Glutamatergic neuron (in vitro differentiated cells): ENCODE results near the gene IQCN. TPM values are rescaled to one million over a fixed set of nuclear protein-coding genes. Genes with fewer than 3 reads are reported as not detected.

Source experiments
- DNase-seq: peaks from one replicate; pipeline ENCODE4 v3.0.0; 2022
- H3K27ac Mint-ChIP-seq: one replicate; pipeline ENCODE4 v1.8.0; 2020; ENCODE audit warnings: mild to moderate bottlenecking, mixed read lengths, inconsistent platforms; ENCODE audit not compliant: unreplicated experiment
- H3K27me3 Mint-ChIP-seq: one replicate; pipeline ENCODE4 v1.8.0; 2020; ENCODE audit warnings: mild to moderate bottlenecking, moderate library complexity, mixed read lengths, inconsistent platforms; ENCODE audit not compliant: unreplicated experiment
- H3K36me3 Mint-ChIP-seq: one replicate; pipeline ENCODE4 v1.8.0; 2020; ENCODE audit warnings: mild to moderate bottlenecking, mixed read lengths, inconsistent platforms; ENCODE audit not compliant: unreplicated experiment
- H3K4me1 Mint-ChIP-seq: one replicate; pipeline ENCODE4 v1.8.0; 2020; ENCODE audit warnings: mild to moderate bottlenecking, low read depth, mixed read lengths, inconsistent platforms; ENCODE audit not compliant: unreplicated experiment
- H3K4me3 Mint-ChIP-seq: one replicate; pipeline ENCODE4 v1.8.0; 2020; ENCODE audit warnings: mild to moderate bottlenecking, mixed read lengths, inconsistent platforms; ENCODE audit not compliant: unreplicated experiment
- H3K9me3 Mint-ChIP-seq: one replicate; pipeline ENCODE4 v1.8.0; 2020; ENCODE audit warnings: mild to moderate bottlenecking, moderate library complexity, mixed read lengths, inconsistent platforms; ENCODE audit not compliant: unreplicated experiment
- total RNA-seq: library from RNA; stranded (reverse); fragmentation: NEBNext Ultra II Directional; extraction: Animal tissue kit (Norgen Biotek cat#: 25700); gene quantifications from one replicate; pipeline ENCODE4 v1.2.1, GENCODE V29; 2021; ENCODE audit not compliant: unreplicated experiment
- TF ChIP-seq, protein P1 (sequence below): fragments of 200-600 bp; sonication (generic); IDR thresholded peaks from one replicate; pipeline ENCODE4 v1.5.0; 2021; ENCODE audit not compliant: partially characterized antibody, unreplicated experiment

IQCN gene
- total RNA-seq, 1 donor from 2014 or later = 23.6 TPM

DNA sequence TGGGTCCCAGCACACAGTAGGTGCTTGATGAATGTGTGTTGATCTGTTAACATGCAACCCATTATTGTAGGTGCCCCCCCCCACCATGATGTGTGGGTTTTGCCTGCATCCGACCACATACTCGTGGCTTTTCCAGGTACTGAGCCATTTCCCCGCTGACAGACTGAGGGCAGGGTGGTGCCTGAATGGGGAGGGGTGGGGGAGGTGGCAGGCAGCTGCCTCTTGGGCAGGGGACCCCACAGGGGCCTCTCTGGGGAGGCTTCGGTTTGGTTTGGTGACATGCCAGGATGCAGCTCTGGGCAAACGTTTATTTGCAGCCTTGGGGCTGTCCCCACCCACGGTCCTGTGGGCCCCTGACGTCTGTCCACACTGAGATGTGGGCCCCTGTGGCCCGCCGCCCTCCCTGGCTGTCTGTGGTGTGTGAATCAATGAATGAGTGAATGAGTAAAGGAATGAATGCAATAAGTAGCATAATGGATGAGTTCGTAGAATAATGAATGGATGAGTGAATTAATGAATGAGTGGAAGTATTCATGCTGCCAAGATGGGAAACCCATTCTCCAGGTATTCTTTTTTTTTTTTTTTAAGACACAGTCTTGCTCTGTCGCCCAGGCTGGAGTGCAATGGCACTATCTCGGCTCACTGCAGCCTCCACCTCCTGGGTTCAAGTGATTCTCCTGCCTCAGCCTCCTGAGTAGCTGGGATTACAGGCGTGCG is 16.2 kb upstream of the IQCN start:
- H3K27me3 Mint-ChIP-seq = peaks cover 8% of the 10 kb centered on the region
- H3K9me3 Mint-ChIP-seq = peaks cover 7% of the 10 kb centered on the region
- H3K4me3 Mint-ChIP-seq = peak overlapping the region; percentile 66
- no peak for DNase-seq
- peaks cover 4% of the 10 kb centered on the region for H3K36me3 Mint-ChIP-seq
- TF ChIP-seq, protein P1, sequence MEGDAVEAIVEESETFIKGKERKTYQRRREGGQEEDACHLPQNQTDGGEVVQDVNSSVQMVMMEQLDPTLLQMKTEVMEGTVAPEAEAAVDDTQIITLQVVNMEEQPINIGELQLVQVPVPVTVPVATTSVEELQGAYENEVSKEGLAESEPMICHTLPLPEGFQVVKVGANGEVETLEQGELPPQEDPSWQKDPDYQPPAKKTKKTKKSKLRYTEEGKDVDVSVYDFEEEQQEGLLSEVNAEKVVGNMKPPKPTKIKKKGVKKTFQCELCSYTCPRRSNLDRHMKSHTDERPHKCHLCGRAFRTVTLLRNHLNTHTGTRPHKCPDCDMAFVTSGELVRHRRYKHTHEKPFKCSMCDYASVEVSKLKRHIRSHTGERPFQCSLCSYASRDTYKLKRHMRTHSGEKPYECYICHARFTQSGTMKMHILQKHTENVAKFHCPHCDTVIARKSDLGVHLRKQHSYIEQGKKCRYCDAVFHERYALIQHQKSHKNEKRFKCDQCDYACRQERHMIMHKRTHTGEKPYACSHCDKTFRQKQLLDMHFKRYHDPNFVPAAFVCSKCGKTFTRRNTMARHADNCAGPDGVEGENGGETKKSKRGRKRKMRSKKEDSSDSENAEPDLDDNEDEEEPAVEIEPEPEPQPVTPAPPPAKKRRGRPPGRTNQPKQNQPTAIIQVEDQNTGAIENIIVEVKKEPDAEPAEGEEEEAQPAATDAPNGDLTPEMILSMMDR = no peak
- peaks cover 13% of the 10 kb centered on the region for H3K4me1 Mint-ChIP-seq
- peak overlapping the region; percentile 33 for H3K27ac Mint-ChIP-seq

DNA sequence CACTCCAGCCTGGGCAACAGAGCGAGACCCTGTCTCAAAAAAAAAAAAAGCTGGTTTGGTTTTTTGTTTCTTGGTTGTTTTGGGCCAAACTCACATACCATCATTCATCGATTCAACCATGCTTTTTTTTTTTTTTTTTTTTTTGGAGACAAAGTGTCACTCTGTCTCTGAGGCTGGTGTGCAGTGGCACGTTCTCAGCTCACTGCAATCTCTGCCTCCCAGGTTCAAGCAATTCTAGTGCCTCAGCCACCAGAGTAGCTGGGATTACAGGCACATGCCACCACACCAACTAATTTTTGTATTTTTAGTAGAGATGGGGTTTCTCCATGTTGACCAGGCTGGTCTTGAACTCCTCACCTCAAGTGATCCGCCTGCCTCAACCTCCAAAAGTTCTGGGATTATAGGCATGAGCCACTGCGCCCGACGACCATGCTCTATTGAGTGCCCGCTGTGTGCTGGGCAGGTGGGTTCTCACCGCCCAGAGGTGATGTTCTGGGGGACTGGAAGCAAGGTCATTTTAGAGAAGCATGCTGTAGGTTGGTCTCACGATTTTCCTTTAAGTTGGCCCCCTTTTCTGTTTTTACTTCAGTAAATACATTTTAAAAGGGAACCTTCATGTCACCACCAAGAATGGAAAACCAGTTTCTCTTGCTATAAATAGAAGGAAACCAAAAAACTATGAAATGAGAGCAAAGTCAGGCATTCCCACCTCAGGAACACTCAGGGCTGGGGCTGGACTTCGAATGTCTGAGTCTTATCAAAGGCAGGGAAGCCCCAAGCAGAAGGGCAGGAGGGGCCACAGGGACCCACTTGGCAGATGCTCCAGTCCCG is 15.4 kb upstream of the IQCN start:
- no peak for DNase-seq
- peaks cover 7% of the 10 kb centered on the region for H3K9me3 Mint-ChIP-seq
- no peak overlapping the region for H3K4me3 Mint-ChIP-seq
- TF ChIP-seq, protein P1 = no peak
- H3K27me3 Mint-ChIP-seq = peaks cover 6% of the 10 kb centered on the region
- no peak overlapping the region for H3K27ac Mint-ChIP-seq
- peaks cover 13% of the 10 kb centered on the region for H3K4me1 Mint-ChIP-seq
- peaks cover 4% of the 10 kb centered on the region for H3K36me3 Mint-ChIP-seq

DNA sequence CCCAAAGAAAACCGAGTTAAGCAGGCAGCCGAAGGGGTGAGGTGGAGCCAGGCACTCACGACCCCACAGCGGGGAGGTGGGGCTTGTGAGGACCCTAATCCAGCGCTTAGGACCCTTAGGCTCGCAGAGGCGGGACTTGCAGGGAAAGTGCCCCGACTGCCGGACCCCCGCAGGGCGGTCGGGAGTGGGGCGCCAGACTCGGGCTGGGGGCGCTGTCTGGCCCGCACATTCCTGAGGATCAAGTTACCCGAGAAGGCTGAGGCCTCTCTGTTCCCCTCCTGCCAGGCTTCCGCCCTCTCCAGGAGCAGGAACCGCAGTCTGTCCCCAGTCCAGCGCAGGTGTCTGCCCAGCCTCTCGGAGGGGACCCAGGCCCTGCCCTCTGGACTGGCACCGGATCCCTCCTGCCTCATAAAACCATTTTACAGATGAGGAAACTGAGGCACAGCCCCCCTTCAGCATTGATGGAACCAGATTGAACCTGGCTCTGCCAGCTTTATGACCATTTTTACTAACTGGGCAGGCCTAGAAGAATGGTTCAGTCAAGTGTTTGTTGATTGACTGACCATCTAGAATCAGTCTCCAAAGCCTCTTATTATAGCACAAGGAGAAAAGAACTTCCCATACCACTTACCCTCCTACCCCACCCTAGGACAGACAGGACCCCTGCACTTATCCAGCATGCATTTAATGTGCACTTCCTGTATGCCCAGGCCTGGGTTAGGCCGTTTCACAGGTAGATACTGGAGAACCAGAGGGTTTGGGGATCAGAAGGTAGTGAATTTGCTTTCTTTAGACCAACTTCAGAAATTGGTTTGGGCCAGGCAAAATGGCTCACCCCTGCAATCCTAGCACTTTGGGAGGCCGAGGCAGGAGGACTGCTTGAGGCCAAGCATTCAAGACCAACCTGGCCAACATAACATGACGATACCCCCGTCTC is 13.9 kb upstream of the IQCN start:
- Mint-ChIP-seq H3K4me1 (peaks cover 12% of the 10 kb centered on the region), H3K36me3 (peaks cover 4% of the 10 kb centered on the region), H3K27me3 (peaks cover 5% of the 10 kb centered on the region), H3K27ac (no peak overlapping the region), H3K4me3 (no peak overlapping the region), H3K9me3 (peaks cover 5% of the 10 kb centered on the region)
- TF ChIP-seq, protein P1 = no peak
- DNase-seq = no peak

DNA sequence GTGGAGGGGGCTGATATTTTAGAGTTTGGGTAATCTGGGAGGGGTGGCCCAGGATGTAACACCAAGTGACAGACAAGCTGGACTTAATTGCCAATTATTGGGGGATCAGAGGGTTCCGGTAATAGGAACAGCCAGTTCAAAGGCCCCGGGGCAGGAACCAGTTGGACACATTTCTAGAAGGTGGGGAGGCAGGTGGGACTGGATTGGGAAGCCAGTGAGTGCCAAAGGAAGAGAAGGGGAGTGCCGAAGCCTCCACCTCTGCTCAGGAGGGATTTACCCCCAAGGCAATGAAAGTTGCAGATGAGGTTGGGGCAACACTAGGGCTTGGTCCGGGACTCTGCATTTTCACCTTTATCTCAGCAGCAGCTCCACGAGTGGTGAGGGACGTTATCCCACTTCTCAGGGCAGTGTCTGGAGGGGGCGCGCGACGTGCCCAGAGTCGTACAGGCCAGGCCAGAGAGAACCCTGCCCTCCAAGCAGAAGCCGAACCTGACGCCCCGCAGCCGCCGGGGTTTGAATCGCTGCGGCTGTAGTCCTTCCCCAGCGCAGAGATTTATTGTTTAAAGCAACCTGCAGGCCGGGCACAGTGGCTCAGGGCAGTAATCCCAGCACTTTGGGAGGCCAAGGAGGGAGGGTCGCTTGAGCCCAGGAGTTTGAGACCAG is 12.9 kb upstream of the IQCN start:
- DNase-seq = no peak
- H3K9me3 Mint-ChIP-seq = peaks cover 9% of the 10 kb centered on the region
- peaks cover 4% of the 10 kb centered on the region for H3K36me3 Mint-ChIP-seq
- H3K27me3 Mint-ChIP-seq = peaks cover 9% of the 10 kb centered on the region
- H3K27ac Mint-ChIP-seq = peak overlapping the region; percentile 85
- H3K4me3 Mint-ChIP-seq = no peak overlapping the region
- peaks cover 12% of the 10 kb centered on the region for H3K4me1 Mint-ChIP-seq
- TF ChIP-seq, protein P1 = no peak
